ENCODE results near the gene SEC31B.
A peak's percentile ranks its signal among the peaks of the same experiment; 100 is the strongest.

SEC31B gene

GRCh38 chr10:100507357-100507732, 12.3 kb downstream of the SEC31B start:
- no peak overlapping the region for H3K4me3 ChIP-seq (ENCODE audit: low read depth, low read length)
- no peaks in the 10 kb centered on the region for H3K36me3 ChIP-seq (ENCODE audit: control insufficient read depth, insufficient read depth, low read length)
- H3K4me1 ChIP-seq (ENCODE audit: control insufficient read depth, insufficient read depth, low read length): no peaks in the 10 kb centered on the region

DNA sequence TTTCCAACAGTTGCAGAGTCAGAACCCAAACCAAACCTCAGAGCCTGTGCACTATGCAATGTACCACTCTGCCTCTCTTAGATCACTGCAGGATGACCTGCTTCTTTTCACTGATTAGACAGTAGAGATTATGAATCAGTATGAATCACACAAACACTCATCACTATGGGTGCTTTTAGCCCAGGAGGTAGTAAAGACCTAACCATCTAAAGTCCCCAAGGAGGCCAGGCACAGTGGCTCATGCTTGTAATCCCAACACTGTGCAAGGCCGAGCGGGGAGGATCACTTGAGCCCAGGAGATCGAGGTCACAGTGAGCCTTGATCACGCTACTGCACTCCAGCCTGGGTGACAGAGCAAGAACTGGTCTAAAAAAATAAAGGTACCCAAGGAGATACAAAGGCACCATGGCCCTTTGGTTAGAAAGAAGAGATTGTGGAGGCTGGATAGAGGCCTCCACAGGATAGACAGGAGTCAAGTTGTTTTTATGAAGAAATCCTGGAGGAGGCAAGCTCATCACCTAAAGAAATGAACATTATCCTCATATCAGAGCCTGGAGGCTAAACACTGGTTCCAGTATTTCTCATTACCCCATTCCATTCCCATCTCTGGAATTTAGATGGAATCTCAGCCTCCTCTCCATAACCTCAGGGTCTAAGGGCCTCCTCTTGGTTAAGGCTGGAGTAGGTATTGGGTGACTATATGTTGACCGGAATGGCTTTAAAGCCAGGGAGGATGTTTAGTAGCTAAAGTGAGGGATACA, 12.9 kb downstream of the SEC31B start:
- no peaks in the 10 kb centered on the region for H3K4me1 ChIP-seq (ENCODE audit: control insufficient read depth, insufficient read depth, low read length)
- H3K9ac ChIP-seq (ENCODE audit: low read depth, low read length): no peak overlapping the region
- H3K9me3 ChIP-seq (ENCODE audit: control insufficient read depth, insufficient read depth, low read length): no peaks in the 10 kb centered on the region
- no peaks in the 10 kb centered on the region for H3K36me3 ChIP-seq (ENCODE audit: control insufficient read depth, insufficient read depth, low read length)
- peaks cover 2% of the 10 kb centered on the region for H3K27me3 ChIP-seq (ENCODE audit: control insufficient read depth, insufficient read depth, low read length)
- H3K4me3 ChIP-seq (ENCODE audit: low read depth, low read length): no peak overlapping the region

More at GRCh38 chr10:100507357-100507732, 12.3 kb downstream of the SEC31B start:
- Histone ChIP-seq H3K27me3 (ENCODE audit: control insufficient read depth, insufficient read depth, low read length) (peaks cover 2% of the 10 kb centered on the region), H3K9ac (ENCODE audit: low read depth, low read length) (no peak overlapping the region), H3K9me3 (ENCODE audit: control insufficient read depth, insufficient read depth, low read length) (no peaks in the 10 kb centered on the region)

DNA sequence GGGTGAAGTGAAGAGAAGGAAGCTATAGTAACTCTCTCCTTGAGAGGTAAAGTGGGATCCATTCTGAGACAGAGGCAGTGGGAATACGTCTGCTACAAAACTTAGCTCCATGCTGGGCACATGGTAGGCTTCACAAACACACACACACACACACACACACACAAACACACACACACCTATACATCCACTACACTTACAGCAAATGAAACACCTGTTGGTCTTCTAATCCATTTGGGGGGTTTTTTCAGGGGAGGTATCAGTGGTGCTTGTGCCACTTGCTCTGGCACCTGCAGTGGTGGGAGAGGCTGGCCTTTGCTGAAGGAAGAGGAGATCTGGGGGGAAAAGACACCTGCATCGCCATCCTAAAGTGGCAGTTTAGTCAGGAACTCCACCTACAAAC, 14.5 kb downstream of the SEC31B start:
- Histone ChIP-seq H3K36me3 (ENCODE audit: control insufficient read depth, insufficient read depth, low read length) (no peaks in the 10 kb centered on the region), H3K4me3 (ENCODE audit: low read depth, low read length) (no peak overlapping the region), H3K27me3 (ENCODE audit: control insufficient read depth, insufficient read depth, low read length) (peaks cover 2% of the 10 kb centered on the region), H3K9me3 (ENCODE audit: control insufficient read depth, insufficient read depth, low read length) (no peaks in the 10 kb centered on the region), H3K9ac (ENCODE audit: low read depth, low read length) (no peak overlapping the region), H3K4me1 (ENCODE audit: control insufficient read depth, insufficient read depth, low read length) (no peaks in the 10 kb centered on the region)

DNA sequence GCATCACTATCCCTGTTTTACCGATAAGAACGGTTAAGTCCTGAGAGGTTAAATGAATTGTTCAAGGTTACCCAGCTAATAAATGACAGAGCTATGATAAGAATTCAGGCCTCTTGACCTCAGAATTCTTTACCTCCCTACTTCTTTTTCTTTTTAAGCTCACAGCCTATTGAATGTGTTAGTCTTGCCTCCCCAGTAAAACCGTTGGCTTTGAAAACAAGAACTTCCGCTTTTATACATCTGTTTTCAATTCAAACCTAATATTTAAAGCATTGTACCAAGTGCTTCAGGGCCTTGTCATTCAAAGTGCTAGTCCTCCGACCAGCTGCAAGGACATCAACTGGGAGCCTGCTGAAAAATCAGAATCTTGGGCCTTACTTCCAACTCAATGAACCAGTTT, 15.6 kb downstream of the SEC31B start:
- H3K4me3 ChIP-seq (ENCODE audit: low read depth, low read length): no peak overlapping the region
- H3K9me3 ChIP-seq (ENCODE audit: control insufficient read depth, insufficient read depth, low read length): no peaks in the 10 kb centered on the region
- no peaks in the 10 kb centered on the region for H3K4me1 ChIP-seq (ENCODE audit: control insufficient read depth, insufficient read depth, low read length)
- peaks cover 2% of the 10 kb centered on the region for H3K27me3 ChIP-seq (ENCODE audit: control insufficient read depth, insufficient read depth, low read length)
- no peak overlapping the region for H3K9ac ChIP-seq (ENCODE audit: low read depth, low read length)
- H3K36me3 ChIP-seq (ENCODE audit: control insufficient read depth, insufficient read depth, low read length): no peaks in the 10 kb centered on the region

DNA sequence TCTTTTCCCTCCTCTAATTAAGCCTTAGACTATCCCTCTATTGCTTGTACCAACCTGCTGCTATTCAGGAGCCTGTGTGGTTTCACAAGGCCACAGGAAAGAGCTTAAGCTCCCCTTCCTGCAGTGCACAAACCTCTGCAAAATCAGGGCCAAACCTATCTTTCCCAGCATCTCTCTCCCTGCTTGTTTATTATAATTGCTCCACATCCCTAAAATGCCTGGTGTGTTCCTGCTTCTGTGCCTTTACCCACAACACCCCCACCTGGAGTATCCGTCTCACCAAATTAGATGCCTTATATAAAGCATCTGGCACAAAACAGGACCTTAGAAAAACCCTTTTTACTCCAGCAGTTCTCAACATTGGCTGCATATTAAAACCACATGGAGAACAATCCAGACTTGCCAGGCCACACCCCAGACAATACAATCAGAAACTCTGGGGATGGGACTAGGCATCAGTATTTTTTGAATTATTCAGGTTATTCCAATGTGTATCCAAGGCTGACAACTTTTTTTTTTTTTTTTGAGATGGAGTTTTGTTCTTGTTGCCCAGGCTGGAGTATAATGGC, 16.7 kb downstream of the SEC31B start:
- no peaks in the 10 kb centered on the region for H3K9me3 ChIP-seq (ENCODE audit: control insufficient read depth, insufficient read depth, low read length)
- H3K4me1 ChIP-seq (ENCODE audit: control insufficient read depth, insufficient read depth, low read length): no peaks in the 10 kb centered on the region
- H3K9ac ChIP-seq (ENCODE audit: low read depth, low read length): no peak overlapping the region
- no peaks in the 10 kb centered on the region for H3K27me3 ChIP-seq (ENCODE audit: control insufficient read depth, insufficient read depth, low read length)
- H3K4me3 ChIP-seq (ENCODE audit: low read depth, low read length): no peak overlapping the region
- peaks cover 4% of the 10 kb centered on the region for H3K36me3 ChIP-seq (ENCODE audit: control insufficient read depth, insufficient read depth, low read length)

- H3K4me1 ChIP-seq (ENCODE audit: control insufficient read depth, insufficient read depth, low read length): no peaks in the 10 kb centered on the region
- no peak overlapping the region for H3K4me3 ChIP-seq (ENCODE audit: low read depth, low read length)
- peaks cover 4% of the 10 kb centered on the region for H3K36me3 ChIP-seq (ENCODE audit: control insufficient read depth, insufficient read depth, low read length)
- no peak overlapping the region for H3K9ac ChIP-seq (ENCODE audit: low read depth, low read length)
- no peaks in the 10 kb centered on the region for H3K9me3 ChIP-seq (ENCODE audit: control insufficient read depth, insufficient read depth, low read length)
- H3K27me3 ChIP-seq (ENCODE audit: control insufficient read depth, insufficient read depth, low read length): peaks cover 2% of the 10 kb centered on the region
Observed at GRCh38 chr10:100501423-100501822, 18.2 kb downstream of the SEC31B start.

DNA sequence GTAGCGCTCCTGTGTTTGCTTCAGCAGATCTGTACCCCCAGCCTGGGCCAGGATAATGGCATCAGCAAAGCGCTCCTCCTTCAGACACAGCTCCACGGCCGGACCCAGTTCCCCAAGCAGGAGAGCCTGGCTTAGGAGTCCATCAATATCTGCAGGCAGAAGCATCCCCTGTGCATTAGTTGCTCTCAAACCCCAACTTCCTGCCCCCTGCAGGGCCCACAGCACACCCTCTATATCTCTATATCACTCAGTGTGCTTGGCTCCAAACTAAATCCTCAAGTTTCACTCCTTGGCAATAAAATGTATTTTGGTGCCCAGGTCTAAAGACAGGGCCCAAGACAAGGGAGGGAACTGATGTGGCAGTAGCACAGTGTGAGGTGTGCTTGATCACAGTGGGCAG, 21.6 kb downstream of the SEC31B start:
- H3K27me3 ChIP-seq (ENCODE audit: control insufficient read depth, insufficient read depth, low read length): peaks cover 2% of the 10 kb centered on the region
- H3K36me3 ChIP-seq (ENCODE audit: control insufficient read depth, insufficient read depth, low read length): peaks cover 9% of the 10 kb centered on the region

GRCh38 chr10:100496567-100496966, 23.1 kb downstream of the SEC31B start:
- H3K36me3 ChIP-seq (ENCODE audit: control insufficient read depth, insufficient read depth, low read length): peaks cover 9% of the 10 kb centered on the region
- no peak overlapping the region for H3K9ac ChIP-seq (ENCODE audit: low read depth, low read length)
- no peaks in the 10 kb centered on the region for H3K4me1 ChIP-seq (ENCODE audit: control insufficient read depth, insufficient read depth, low read length)
- H3K4me3 ChIP-seq (ENCODE audit: low read depth, low read length): no peak overlapping the region
- H3K27me3 ChIP-seq (ENCODE audit: control insufficient read depth, insufficient read depth, low read length): peaks cover 5% of the 10 kb centered on the region
- no peaks in the 10 kb centered on the region for H3K9me3 ChIP-seq (ENCODE audit: control insufficient read depth, insufficient read depth, low read length)

More for the DNA sequence above, 21.6 kb downstream of the SEC31B start:
- Histone ChIP-seq H3K9me3 (ENCODE audit: control insufficient read depth, insufficient read depth, low read length) (no peaks in the 10 kb centered on the region), H3K4me1 (ENCODE audit: control insufficient read depth, insufficient read depth, low read length) (no peaks in the 10 kb centered on the region), H3K4me3 (ENCODE audit: low read depth, low read length) (no peak overlapping the region), H3K9ac (ENCODE audit: low read depth, low read length) (no peak overlapping the region)

DNA sequence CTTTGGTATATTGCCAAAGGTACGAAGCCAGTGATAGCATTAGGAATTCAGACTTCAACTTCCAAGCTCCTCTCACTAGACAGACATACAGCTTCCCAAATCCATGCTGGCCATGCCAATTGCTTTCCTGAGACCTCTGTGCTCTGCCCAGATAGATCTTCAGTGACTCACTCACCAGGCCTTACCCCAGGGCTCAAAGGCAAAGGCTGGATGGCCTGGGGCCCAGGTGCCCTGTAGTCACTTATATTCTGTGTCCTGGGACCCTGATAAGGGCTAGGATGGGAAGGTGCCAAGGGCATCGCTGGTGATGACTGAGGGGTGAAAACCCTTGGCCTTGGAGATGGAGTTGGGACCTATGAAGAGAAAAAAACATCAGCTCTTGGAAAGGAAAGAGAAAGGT, 29.1 kb downstream of the SEC31B start:
- H3K27me3 ChIP-seq (ENCODE audit: control insufficient read depth, insufficient read depth, low read length): peaks cover 45% of the 10 kb centered on the region
- H3K4me1 ChIP-seq (ENCODE audit: control insufficient read depth, insufficient read depth, low read length): peaks cover 9% of the 10 kb centered on the region
- no peaks in the 10 kb centered on the region for H3K9me3 ChIP-seq (ENCODE audit: control insufficient read depth, insufficient read depth, low read length)
- no peak overlapping the region for H3K9ac ChIP-seq (ENCODE audit: low read depth, low read length)
- H3K4me3 ChIP-seq (ENCODE audit: low read depth, low read length): no peak overlapping the region
- no peaks in the 10 kb centered on the region for H3K36me3 ChIP-seq (ENCODE audit: control insufficient read depth, insufficient read depth, low read length)

DNA sequence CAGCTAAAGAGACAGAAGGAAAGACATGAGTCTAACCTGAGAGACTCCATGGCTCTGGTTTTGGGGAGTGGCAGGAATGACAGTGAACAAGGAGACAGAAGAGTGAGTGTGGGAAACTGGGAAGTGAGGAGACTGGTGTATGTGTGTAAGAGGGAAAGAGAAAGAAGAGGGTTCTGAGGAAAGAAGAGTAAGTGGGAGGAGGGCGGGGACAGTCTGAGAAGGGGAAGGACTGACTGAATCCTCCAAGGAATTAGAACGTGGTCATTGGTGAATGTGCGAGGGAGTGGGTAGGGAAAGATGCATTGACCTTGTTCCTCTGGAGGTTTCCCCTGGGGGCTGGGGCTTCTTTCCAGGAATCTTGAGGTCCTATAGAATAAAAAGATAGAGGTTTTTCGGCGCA, 30.3 kb downstream of the SEC31B start:
- H3K27me3 ChIP-seq (ENCODE audit: control insufficient read depth, insufficient read depth, low read length): peaks cover 52% of the 10 kb centered on the region
- H3K4me1 ChIP-seq (ENCODE audit: control insufficient read depth, insufficient read depth, low read length): peaks cover 18% of the 10 kb centered on the region
- H3K4me3 ChIP-seq (ENCODE audit: low read depth, low read length): no peak overlapping the region
- no peaks in the 10 kb centered on the region for H3K36me3 ChIP-seq (ENCODE audit: control insufficient read depth, insufficient read depth, low read length)
- no peak overlapping the region for H3K9ac ChIP-seq (ENCODE audit: low read depth, low read length)
- no peaks in the 10 kb centered on the region for H3K9me3 ChIP-seq (ENCODE audit: control insufficient read depth, insufficient read depth, low read length)

- Histone ChIP-seq H3K9ac (ENCODE audit: low read depth, low read length) (no peak overlapping the region), H3K4me3 (ENCODE audit: low read depth, low read length) (no peak overlapping the region), H3K36me3 (ENCODE audit: control insufficient read depth, insufficient read depth, low read length) (no peaks in the 10 kb centered on the region), H3K9me3 (ENCODE audit: control insufficient read depth, insufficient read depth, low read length) (no peaks in the 10 kb centered on the region), H3K4me1 (ENCODE audit: control insufficient read depth, insufficient read depth, low read length) (peaks cover 34% of the 10 kb centered on the region), H3K27me3 (ENCODE audit: control insufficient read depth, insufficient read depth, low read length) (peaks cover 70% of the 10 kb centered on the region)
Observed at GRCh38 chr10:100487529-100487928, 32.1 kb downstream of the SEC31B start.

- H3K27me3 ChIP-seq (ENCODE audit: control insufficient read depth, insufficient read depth, low read length): peaks cover 80% of the 10 kb centered on the region
Observed at GRCh38 chr10:100485801-100486495, 33.7 kb downstream of the SEC31B start.

More at GRCh38 chr10:100485801-100486495, 33.7 kb downstream of the SEC31B start:
- Histone ChIP-seq H3K9ac (ENCODE audit: low read depth, low read length) (no peak overlapping the region), H3K4me3 (ENCODE audit: low read depth, low read length) (peak overlapping the region; percentile 23), H3K4me1 (ENCODE audit: control insufficient read depth, insufficient read depth, low read length) (peaks cover 34% of the 10 kb centered on the region), H3K36me3 (ENCODE audit: control insufficient read depth, insufficient read depth, low read length) (no peaks in the 10 kb centered on the region), H3K9me3 (ENCODE audit: control insufficient read depth, insufficient read depth, low read length) (no peaks in the 10 kb centered on the region)

All from iPS-15b (cell line).